ENCODE data around the gene CENPX. TPM values are rescaled to one million over a fixed set of nuclear protein-coding genes. Genes with fewer than 3 reads are reported as not detected.

CENPX gene
- total and polyA plus RNA-seq, 2 of the 13 experiments (the other 11 are each of a cell fraction or from before 2014, with no cell fraction given): 92.7 to 170 TPM

GRCh38 chr17:82013772-82014321, 8.8 kb downstream of the CENPX start (continued):
- TF ChIP-seq ZNF138 (CRISPR knock-in tag; IDR thresholded peaks at IDR 0.05; ENCODE audit: low read depth) (no peak), RCOR2 (CRISPR knock-in tag; IDR thresholded peaks at IDR 0.05) (no peak), SMARCE1 (IDR thresholded peaks at IDR 0.05; ENCODE audit: borderline replicate concordance) (no peak), RXRB (CRISPR knock-in tag; IDR thresholded peaks at IDR 0.05; ENCODE audit: borderline replicate concordance) (peak; percentile 54; the same call in 1 of the 2 replicates), KLF11 (CRISPR knock-in tag; IDR thresholded peaks at IDR 0.05) (no peak), ZNF235 (CRISPR knock-in tag; IDR thresholded peaks at IDR 0.05; ENCODE audit: borderline replicate concordance) (no peak), ZNF503 (CRISPR knock-in tag; IDR thresholded peaks at IDR 0.05) (0 out of 2 replicates have a peak, but pooled peaks have one; percentile 39), SRY (CRISPR knock-in tag; IDR thresholded peaks at IDR 0.05) (no peak), ZNF713 (CRISPR knock-in tag; IDR thresholded peaks at IDR 0.05) (no peak), YEATS4 (CRISPR knock-in tag; IDR thresholded peaks at IDR 0.05; ENCODE audit: borderline replicate concordance) (no peak), PRPF4 (IDR thresholded peaks at IDR 0.05; ENCODE audit: low read depth, low read length, poor library complexity, severe bottlenecking) (no peak), ERF (CRISPR knock-in tag; IDR thresholded peaks at IDR 0.05) (no peak), SCMH1 (CRISPR knock-in tag; IDR thresholded peaks at IDR 0.05; ENCODE audit: borderline replicate concordance) (no peak), HDAC1 (CRISPR knock-in tag; IDR thresholded peaks at IDR 0.05) (peak; percentile 64), ARNT2 (CRISPR knock-in tag; IDR thresholded peaks at IDR 0.05; ENCODE audit: low read depth) (no peak), ZKSCAN8 (CRISPR knock-in tag; IDR thresholded peaks at IDR 0.05; ENCODE audit: borderline replicate concordance) (no peak), PHB2 (IDR thresholded peaks at IDR 0.05; ENCODE audit: partially characterized antibody) (no peak), BCLAF1 (IDR thresholded peaks at IDR 0.05) (no peak), SMAD1 (CRISPR knock-in tag; IDR thresholded peaks at IDR 0.05; ENCODE audit: borderline replicate concordance, low read depth) (0 out of 2 replicates have a peak, but pooled peaks have one; percentile 21), ZSCAN22 (CRISPR knock-in tag; IDR thresholded peaks at IDR 0.05) (no peak), ZNF761 (CRISPR knock-in tag; conservative IDR thresholded peaks at IDR 0.05) (no peak; the same call in 1 of the 2 replicates)
- TF ChIP-seq, protein P1, sequence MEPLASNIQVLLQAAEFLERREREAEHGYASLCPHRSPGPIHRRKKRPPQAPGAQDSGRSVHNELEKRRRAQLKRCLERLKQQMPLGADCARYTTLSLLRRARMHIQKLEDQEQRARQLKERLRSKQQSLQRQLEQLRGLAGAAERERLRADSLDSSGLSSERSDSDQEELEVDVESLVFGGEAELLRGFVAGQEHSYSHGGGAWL (CRISPR knock-in tag; IDR thresholded peaks at IDR 0.05): no peak
- TF ChIP-seq, protein P2, sequence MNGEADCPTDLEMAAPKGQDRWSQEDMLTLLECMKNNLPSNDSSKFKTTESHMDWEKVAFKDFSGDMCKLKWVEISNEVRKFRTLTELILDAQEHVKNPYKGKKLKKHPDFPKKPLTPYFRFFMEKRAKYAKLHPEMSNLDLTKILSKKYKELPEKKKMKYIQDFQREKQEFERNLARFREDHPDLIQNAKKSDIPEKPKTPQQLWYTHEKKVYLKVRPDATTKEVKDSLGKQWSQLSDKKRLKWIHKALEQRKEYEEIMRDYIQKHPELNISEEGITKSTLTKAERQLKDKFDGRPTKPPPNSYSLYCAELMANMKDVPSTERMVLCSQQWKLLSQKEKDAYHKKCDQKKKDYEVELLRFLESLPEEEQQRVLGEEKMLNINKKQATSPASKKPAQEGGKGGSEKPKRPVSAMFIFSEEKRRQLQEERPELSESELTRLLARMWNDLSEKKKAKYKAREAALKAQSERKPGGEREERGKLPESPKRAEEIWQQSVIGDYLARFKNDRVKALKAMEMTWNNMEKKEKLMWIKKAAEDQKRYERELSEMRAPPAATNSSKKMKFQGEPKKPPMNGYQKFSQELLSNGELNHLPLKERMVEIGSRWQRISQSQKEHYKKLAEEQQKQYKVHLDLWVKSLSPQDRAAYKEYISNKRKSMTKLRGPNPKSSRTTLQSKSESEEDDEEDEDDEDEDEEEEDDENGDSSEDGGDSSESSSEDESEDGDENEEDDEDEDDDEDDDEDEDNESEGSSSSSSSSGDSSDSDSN (CRISPR knock-in tag; IDR thresholded peaks at IDR 0.05): peak; percentile 41
- TF ChIP-seq, protein P3, sequence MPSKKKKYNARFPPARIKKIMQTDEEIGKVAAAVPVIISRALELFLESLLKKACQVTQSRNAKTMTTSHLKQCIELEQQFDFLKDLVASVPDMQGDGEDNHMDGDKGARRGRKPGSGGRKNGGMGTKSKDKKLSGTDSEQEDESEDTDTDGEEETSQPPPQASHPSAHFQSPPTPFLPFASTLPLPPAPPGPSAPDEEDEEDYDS (CRISPR knock-in tag; IDR thresholded peaks at IDR 0.05): no peak

Measured in HepG2 (cell line).